ENCODE data around the gene RTKN2. TPM values are rescaled to one million over a fixed set of nuclear protein-coding genes. Genes with fewer than 3 reads are reported as not detected.
"Not testable (repeated sequence)": the region's sequence is repeated elsewhere in the genome, so short reads cannot be mapped to it uniquely, and the experiment has no call there.

The RTKN2 gene
- total RNA-seq, result 0.17 and 0.33 TPM in 2 replicates

DNA sequence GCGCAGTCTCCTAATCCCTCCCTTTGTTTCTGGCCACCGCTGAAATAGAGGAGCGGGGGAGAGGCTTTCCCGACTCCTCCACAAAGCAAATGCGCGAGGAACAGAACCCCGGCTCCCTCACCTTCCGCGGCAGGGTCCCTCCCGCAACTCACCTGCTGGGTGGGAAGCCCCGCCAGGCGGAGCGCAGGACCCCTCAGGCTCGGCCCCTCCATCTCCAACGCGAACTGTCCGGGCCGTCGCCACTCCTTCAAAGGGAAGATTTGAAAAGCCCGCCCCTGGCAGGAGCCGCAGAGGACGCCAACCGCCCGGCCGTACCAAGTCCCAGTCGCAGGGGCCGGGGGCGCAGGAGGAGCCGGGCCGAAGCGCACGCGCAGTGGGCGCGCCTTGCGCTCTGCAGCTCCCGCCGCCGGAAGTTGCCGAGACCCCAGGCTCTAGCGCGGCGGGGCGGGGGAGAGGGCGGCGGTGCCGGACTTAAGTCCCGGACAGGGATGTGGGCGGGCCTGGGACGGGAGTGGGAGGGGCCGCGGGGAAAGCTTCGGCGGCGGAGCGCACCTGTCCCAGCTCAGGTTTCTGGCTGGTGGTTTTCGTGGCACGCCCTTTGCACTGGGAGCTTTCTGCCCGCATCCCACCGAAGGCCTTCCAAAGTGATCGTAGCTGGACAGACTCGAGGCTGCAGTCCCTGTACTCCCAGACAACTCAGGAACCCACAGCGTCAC is at the start of gene RTKN2:
Gene RTKN2 (minus strand): TSS at position 446 of the 716 bp plus-strand sequence. CDS start 234 bp downstream, at position 212.
- DNase-seq, result peak; percentile 73

- no peak for DNase-seq
These were observed 48.6 kb upstream of the RTKN2 start for GRCh38 chr10:62317257-62317656.

DNA sequence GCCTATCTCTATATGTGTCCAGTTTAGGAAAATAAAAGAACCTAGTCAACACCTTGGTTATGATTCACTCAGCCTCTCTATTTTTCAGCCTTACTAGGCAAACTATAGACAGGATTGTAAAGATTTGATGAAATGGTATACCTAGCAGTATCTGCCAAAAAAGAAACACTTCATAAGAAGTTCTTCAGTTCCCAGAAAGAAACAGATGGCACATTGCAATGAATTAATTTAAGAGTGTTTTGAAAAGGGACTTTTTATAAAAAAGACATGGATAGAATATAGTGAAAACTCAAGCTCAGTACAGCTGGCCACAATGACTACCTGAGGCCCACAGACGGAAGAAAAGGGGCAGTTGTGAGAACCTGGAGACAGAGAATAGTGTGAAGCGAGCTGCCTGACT is 40.6 kb upstream of the RTKN2 start:
- DNase-seq, result no peak

DNA sequence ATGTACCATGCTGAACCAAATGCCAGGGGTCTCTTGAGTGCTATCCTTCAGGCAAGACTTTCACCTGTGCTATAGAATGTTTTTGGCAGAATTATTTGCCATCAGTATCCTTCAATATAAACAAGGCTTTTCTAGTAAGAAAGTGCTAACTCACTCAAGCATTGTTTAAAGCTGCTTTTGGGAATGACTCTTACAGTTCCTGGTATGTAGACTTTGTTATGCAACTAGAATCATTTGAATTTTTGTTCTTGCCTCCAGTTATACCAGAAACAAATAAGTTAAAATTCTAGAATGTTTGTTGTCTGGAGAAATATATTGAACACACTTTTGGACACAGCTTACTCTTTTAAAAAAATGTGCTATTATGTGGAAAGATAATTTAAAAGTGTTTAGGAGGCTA is 39.5 kb upstream of the RTKN2 start:
- no peak for DNase-seq

DNA sequence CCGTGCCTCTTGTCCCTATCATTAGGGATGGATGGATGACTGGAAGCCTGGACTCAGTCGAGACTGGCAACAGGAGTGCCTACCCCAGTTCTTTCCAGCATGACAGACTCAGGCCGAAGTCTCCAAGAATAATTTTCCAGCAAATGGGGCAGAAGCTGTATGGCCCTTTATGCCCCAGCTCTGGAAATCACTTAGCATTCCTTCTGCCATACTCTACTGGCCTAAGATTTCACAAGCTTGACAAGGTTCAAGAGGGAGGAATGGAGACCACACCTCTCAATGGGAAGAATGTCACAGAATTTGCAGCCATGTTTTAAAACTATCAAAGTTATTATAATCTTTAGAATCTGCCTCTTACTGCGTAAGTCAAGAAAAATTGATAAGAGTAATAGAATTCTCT is 39.0 kb upstream of the RTKN2 start:
- no peak for DNase-seq

DNA sequence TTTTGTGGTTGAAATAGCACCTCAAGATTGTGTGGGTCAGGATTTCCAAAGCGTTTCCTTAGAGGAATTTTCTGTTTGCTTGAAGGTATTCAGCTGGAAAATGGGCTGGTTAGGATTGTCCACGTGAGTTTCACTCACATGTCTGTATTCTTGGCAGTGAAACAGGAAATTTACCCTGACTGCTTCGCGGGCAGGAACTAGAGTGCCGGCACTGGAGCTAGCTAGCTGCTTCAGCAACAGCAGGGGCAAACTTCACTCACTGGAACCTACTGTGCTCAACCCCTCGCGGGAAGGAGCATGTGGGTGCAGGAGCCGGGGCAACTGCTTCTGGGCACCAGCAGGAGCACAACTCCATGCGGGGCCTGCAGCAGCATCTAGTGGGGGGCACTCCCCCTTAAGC is 38.0 kb upstream of the RTKN2 start:
- DNase-seq, result peak; percentile 7

DNA sequence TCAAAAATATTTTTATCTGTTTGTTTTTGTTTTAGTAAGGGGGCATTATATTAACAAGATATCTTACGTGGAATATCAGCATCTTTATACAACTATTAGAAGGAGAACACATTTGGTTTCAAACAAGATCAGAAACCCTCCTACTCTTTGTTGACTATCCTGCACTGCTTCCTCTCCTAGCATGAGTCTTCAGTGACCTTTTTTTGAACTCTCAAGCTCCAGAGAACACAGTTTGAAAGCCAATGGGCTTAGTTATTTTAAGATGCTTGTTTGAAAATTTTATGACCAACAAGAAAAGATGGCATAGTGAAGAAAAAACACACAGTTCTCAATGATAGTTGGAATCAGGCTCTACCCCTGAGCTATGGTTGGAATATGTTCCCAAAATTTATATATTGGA is 37.2 kb upstream of the RTKN2 start:
- DNase-seq, result no peak

- DNase-seq, result no peak
These were observed 35.3 kb upstream of the RTKN2 start for GRCh38 chr10:62303922-62304321.

- no peak for DNase-seq
These were observed 34.1 kb upstream of the RTKN2 start for GRCh38 chr10:62302760-62303159.

DNA sequence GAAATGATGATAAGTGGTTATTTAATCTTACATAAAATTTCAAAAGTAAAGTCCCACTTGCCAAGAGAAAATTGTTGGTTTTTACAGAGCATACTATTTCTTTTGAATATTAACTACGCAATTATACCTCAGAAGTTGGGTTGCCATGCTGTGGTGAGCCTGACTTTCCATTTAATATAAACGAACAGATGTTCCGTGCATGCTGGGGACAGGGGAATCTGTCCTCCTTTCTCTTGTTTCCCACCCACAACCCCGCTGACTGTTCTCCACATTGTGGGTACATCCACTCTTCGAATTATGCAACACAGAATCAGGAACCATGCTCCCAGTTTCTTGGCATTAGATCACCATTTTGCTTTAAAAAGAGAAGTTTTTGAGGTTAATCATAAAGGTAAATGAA is 29.2 kb upstream of the RTKN2 start:
- no peak for DNase-seq

GRCh38 chr10:62284221-62284620 is 15.6 kb upstream of the RTKN2 start:
- DNase-seq, result no peak

GRCh38 chr10:62281348-62281747 is 12.7 kb upstream of the RTKN2 start:
- not testable (repeated sequence) for DNase-seq

DNA sequence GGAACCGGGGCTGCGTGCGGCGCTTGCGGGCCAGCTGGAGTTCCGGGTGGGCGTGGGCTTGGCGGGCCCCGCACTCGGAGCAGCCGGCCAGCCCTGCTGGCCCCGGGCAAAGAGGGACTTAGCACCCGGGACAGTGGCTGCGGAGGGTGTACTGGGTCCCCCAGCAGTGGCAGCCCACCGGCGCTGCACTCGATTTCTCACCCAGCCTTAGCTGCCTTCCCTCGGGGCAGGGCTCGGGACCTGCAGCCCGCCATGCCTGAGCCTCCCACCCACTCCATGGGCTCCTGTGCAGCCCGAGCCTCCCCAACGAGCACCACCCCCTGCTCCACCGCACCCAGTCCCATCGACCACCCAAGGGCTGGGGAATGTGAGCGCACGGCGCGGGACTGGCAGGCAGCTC is 11.7 kb upstream of the RTKN2 start:
- not testable (repeated sequence) for DNase-seq

GRCh38 chr10:62278441-62278910 is 9.8 kb upstream of the RTKN2 start:
- DNase-seq, result no peak

GRCh38 chr10:62277971-62278370 is 9.3 kb upstream of the RTKN2 start:
- DNase-seq, result no peak

DNA sequence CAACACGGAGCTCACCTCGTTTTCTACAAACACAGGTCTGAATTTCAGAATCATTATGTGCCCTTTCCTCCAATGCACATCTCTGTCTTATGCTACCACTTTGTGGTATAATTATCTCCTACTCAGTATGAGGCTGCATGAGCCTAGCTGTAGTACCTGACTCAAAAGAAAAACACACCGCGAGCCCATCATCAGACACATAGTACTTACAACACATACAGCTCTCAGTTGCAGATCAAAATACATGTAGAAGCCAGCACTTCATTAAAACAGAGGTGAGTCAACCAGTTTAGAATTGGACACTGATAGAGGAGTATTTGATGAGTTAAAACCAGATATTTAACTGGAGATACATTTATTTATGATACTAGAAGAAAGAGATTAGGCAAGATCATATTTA is 1.4 kb upstream of the RTKN2 start:
- DNase-seq, result no peak

GRCh38 chr10:62268027-62268398 is 631 bp downstream of the RTKN2 start:
- DNase-seq, result no peak

DNA sequence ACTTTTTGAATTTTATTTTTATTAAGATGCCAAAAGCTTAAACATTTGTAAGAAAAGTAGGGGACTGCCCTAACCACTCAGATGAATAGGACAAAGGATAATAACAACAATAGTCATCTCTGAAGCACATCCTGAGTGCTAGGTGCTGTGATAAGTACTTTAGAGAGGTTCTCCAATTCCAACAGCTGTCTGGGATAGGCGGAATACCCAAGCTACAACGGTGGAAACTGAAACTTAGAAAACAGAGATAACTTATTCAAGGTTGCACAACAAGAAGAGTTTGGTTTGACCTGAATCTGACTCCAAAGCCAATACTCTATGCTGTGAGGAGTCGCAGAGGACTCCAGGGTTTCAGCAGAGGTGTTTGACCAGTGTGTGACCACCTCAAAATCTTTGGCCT is 2.0 kb downstream of the RTKN2 start:
- DNase-seq, result no peak

DNA sequence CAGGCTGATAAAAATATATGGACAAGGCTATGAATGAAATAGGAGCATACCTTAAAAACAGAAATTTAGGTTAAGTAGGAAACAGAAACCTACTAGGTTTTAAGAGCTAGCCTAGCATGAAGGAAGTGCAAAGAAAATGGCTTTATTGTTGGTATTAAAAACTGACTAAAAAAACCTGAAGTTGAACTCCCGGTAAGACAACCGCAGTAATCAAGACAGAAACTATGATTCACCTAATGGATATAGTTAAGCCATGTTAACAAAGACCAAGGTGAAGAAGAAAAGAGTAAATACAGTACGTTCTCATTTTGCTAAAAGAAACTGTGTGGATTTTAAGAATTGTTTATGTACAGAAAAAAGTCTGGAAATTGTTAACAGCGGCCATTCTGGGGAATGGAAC is 2.5 kb downstream of the RTKN2 start:
- DNase-seq, result no peak

- peak; percentile 82 for DNase-seq
These were observed 3.8 kb downstream of the RTKN2 start for GRCh38 chr10:62264702-62265436.

DNA sequence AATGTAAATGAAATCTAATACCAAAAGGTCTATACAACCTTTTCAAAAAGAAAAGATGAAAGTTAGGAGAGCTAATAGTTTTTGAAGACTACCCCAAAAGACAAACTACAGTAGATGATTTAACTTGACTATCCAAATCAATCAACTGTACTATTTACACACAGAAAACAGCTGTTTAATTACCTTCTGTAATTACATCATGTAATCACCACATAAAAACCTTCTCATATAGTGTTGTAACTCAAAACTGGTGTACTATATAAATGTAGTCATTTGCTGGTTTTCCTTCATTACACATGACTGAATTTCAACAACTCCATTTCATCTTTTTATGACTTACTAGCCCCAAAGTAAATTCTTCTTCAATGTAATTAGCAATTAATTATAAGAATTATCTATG is 4.5 kb downstream of the RTKN2 start:
- no peak for DNase-seq

DNA sequence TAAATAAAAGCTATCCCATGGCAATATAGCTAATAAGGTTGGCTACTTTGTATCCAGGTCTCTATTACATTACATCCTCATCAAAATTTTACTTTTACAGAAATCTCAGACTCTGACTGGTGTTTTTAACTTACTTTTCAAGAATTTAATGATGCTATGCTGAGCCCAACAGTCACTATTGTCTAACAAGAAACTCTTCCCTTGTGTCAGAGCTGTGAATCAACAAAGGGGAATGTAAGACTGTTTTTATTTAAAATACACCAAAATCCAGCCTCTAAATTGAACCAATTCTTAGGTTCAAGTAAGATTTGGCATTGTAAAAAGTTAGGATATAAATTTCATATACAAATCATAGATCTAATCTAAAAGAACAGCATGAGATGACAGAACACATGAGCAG is 7.0 kb downstream of the RTKN2 start:
- no peak for DNase-seq

GRCh38 chr10:62259998-62260397 is 8.6 kb downstream of the RTKN2 start:
- DNase-seq, result no peak

- DNase-seq, result no peak
These were observed 9.2 kb downstream of the RTKN2 start for GRCh38 chr10:62259456-62259855.

All from dermis blood vessel endothelial cell (primary cell).